Uterus (tissue), 4 donors: Measurements from ENCODE around the gene MEF2A. TPM values are rescaled to one million over a fixed set of nuclear protein-coding genes. Genes with fewer than 3 reads are reported as not detected.

Source experiments
- DNase-seq, 2 donors: peaks; one replicate each; pipeline ENCODE4 v3.0.0-alpha.2; 2019 to 2020
- H3K27ac ChIP-seq, 2 donors: fragments of 200-600 bp; sonication (generic); 1 replicate in 1 of 2; 2 replicates in 1 of 2; pipeline ENCODE4 v1.5.1; 2016 to 2018
- H3K27me3 ChIP-seq, 2 donors: fragments of 200-600 bp; sonication (generic); one replicate each; pipeline ENCODE4 v1.5.1; 2018 to 2019; ENCODE audit warnings: control low read depth in 1 of 2
- H3K36me3 ChIP-seq, 2 donors: fragments of 200-600 bp; sonication (generic); one replicate each; pipeline ENCODE4 v1.5.1; 2019; ENCODE audit warnings: control low read depth in 1 of 2
- H3K4me1 ChIP-seq, 2 donors: fragments of 200-600 bp; sonication (generic); one replicate each; pipeline ENCODE4 v1.5.1; 2018 to 2019; ENCODE audit warnings: control low read depth in 1 of 2
- H3K4me3 ChIP-seq, 2 donors: fragments of 200-600 bp; sonication (generic); 1 replicate in 1 of 2; 2 replicates in 1 of 2; pipeline ENCODE4 v1.5.1; 2018 to 2019; ENCODE audit warnings: mild to moderate bottlenecking in 1 of 2
- H3K9me3 ChIP-seq, 2 donors: fragments of 200-600 bp; sonication (generic); one replicate each; pipeline ENCODE4 v1.5.1; 2019; ENCODE audit warnings: control low read depth in 1 of 2
- POLR2A ChIP-seq, 2 donors: fragments of 450-650 bp; IDR thresholded peaks; one replicate each; pipeline ENCODE4 v1.6.1; 2016; ENCODE audit warnings: antibody characterized with exemption in 2 of 2, mild to moderate bottlenecking in 1 of 2, moderate library complexity in 1 of 2
- intact Hi-C: fragments of 100-400 bp; cut with DNase I; formaldehyde crosslinking; loops from one replicate; pipeline ENCODE4 v1.15.1; 2023; ENCODE audit warnings: low total_unique reads
- total RNA-seq, 4 donors: library from RNA; depleted of rRNA in 3 of 4; stranded (reverse); fragments of >200 nt in 3 of 4; gene quantifications; one replicate each; pipeline versions ENCODE4 v1.1.0 to v1.2.4, GENCODE V29; 2014 to 2023
- TF ChIP-seq, protein P1 (sequence below), 4 experiments: fragments of 200-600 bp in 2 of 4; fragments of 450-650 bp in 2 of 4; sonication (generic) in 2 of 4; IDR thresholded peaks; one replicate each; pipeline ENCODE4 v1.5.1; 2016 to 2019; ENCODE audit warnings: antibody characterized with exemption in 4 of 4, mild to moderate bottlenecking in 2 of 4, moderate library complexity in 1 of 4
- donor health status: DM: yes; HTN: yes; CAD: no.

Gene MEF2A
- total RNA-seq, 4 donors from 2014 or later: 78.6 to 138 (median 105) TPM

DNA sequence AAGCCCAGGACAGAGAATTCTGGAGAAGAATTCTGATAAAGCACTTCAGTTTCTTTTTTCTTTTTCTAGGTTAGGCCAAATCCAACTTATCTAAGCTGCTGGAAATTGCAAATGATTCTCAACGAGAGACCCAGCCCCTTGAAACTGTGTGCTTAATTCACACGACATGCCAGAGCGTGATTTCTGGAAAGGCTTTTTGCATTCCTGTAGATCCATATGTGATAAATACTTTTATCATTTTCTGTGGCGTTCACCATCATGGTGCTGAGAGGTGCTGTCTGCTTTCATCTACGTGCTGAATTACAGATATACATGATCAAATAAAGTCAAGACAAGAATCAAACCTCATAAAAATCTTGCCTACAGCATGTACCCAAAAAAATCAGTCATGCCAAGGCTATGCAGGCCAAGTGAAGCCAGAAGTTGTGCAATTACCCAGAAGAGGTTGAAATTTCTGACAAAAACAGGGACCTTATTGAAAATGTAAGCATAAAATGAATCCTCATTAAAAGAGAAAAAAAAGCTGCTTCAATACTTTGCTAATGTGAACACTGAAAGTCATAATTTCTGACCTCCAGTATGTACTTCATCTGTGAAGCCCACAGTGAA, 10.8 kb upstream of the MEF2A start:
- Histone ChIP-seq H3K27ac (no peak overlapping the region), H3K9me3 (no peaks in the 10 kb centered on the region), H3K36me3 (no peaks in the 10 kb centered on the region), H3K4me3 (no peak overlapping the region), H3K27me3 (no peaks in the 10 kb centered on the region), H3K4me1 (no peaks in the 10 kb centered on the region)
- intact Hi-C loops: no loop called here
- TF ChIP-seq, protein P1, sequence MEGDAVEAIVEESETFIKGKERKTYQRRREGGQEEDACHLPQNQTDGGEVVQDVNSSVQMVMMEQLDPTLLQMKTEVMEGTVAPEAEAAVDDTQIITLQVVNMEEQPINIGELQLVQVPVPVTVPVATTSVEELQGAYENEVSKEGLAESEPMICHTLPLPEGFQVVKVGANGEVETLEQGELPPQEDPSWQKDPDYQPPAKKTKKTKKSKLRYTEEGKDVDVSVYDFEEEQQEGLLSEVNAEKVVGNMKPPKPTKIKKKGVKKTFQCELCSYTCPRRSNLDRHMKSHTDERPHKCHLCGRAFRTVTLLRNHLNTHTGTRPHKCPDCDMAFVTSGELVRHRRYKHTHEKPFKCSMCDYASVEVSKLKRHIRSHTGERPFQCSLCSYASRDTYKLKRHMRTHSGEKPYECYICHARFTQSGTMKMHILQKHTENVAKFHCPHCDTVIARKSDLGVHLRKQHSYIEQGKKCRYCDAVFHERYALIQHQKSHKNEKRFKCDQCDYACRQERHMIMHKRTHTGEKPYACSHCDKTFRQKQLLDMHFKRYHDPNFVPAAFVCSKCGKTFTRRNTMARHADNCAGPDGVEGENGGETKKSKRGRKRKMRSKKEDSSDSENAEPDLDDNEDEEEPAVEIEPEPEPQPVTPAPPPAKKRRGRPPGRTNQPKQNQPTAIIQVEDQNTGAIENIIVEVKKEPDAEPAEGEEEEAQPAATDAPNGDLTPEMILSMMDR (IDR thresholded peaks at IDR 0.05): no peak
- TF ChIP-seq POLR2A (IDR thresholded peaks at IDR 0.05): no peak
- DNase-seq: no peak

DNA sequence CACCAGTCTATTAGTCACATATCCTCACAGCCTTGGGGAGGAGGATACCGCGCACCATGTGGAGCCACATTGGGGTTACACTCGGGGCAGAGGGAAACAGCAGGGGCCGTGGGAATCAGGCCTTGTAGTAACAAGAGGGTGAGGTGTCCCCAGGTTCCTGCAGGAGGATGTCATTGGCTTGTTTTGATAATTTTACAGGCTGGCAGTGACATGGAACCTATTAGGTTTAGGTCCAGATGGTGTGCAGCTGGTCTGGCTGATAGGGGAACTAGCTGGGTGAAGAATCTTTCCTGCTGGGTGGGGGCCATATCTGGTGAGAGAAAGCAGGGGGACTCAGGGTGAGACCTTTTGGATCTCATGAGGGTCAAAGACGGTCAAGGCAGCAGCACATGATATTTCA, 9.8 kb upstream of the MEF2A start:
- no peaks in the 10 kb centered on the region for H3K27me3 ChIP-seq
- H3K36me3 ChIP-seq: no peaks in the 10 kb centered on the region
- DNase-seq: no peak
- H3K27ac ChIP-seq: no peak overlapping the region
- no peaks in the 10 kb centered on the region for H3K4me1 ChIP-seq
- TF ChIP-seq, protein P1 (IDR thresholded peaks at IDR 0.05): no peak
- TF ChIP-seq POLR2A (IDR thresholded peaks at IDR 0.05): no peak
- H3K4me3 ChIP-seq: no peak overlapping the region
- intact Hi-C loops: no loop called here
- H3K9me3 ChIP-seq: no peaks in the 10 kb centered on the region

DNA sequence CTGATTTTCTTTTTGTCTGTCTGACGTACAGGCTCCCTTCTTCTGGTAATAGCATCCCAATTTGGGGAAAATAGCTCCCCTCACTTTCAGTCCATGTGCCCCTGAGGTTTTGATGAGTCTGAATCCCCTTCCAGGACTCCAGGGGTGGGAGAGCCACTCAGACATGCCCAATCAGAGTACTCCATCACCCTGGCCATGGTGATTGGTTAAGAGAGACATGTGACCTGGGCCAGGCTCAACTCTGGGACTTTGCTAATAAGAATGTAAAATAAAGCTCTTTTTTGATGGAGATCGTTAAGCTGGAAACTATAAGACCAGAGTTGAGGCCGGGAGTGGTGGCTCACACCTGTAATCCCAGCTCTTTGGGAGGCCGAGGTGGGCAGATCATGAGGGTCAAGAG, 9.2 kb upstream of the MEF2A start:
- Histone ChIP-seq H3K4me3 (no peak overlapping the region), H3K27me3 (no peaks in the 10 kb centered on the region), H3K27ac (no peak overlapping the region), H3K4me1 (no peaks in the 10 kb centered on the region), H3K9me3 (no peaks in the 10 kb centered on the region), H3K36me3 (no peaks in the 10 kb centered on the region)
- no peak for TF ChIP-seq POLR2A (IDR thresholded peaks at IDR 0.05)
- TF ChIP-seq, protein P1 (IDR thresholded peaks at IDR 0.05): no peak
- intact Hi-C loops: no loop called here
- DNase-seq: no peak

GRCh38 chr15:99558084-99558483, 7.7 kb upstream of the MEF2A start:
- DNase-seq: no peak
- no peaks in the 10 kb centered on the region for H3K36me3 ChIP-seq
- intact Hi-C loops: no loop called here
- H3K4me3 ChIP-seq: no peak overlapping the region
- H3K9me3 ChIP-seq: no peaks in the 10 kb centered on the region
- no peak overlapping the region for H3K27ac ChIP-seq
- TF ChIP-seq, protein P1 (IDR thresholded peaks at IDR 0.05): no peak
- no peak for TF ChIP-seq POLR2A (IDR thresholded peaks at IDR 0.05)
- H3K4me1 ChIP-seq: no peaks in the 10 kb centered on the region
- no peaks in the 10 kb centered on the region for H3K27me3 ChIP-seq

GRCh38 chr15:99558571-99558970, 7.2 kb upstream of the MEF2A start:
- intact Hi-C loops: no loop called here
- H3K9me3 ChIP-seq: no peaks in the 10 kb centered on the region
- H3K27me3 ChIP-seq: no peaks in the 10 kb centered on the region
- no peaks in the 10 kb centered on the region for H3K36me3 ChIP-seq
- H3K4me3 ChIP-seq: no peak overlapping the region
- TF ChIP-seq POLR2A (IDR thresholded peaks at IDR 0.05): no peak
- TF ChIP-seq, protein P1 (IDR thresholded peaks at IDR 0.05): no peak
- H3K4me1 ChIP-seq: no peaks in the 10 kb centered on the region
- H3K27ac ChIP-seq: no peak overlapping the region
- DNase-seq: no peak
